Panc1 (cell line): Measurements from ENCODE around the gene SLCO2A1. TPM values are rescaled to one million over a fixed set of nuclear protein-coding genes. Genes with fewer than 3 reads are reported as not detected.

Experiments used
- ATAC-seq: fragments of 200-7000 bp; cut with Tn5 transposase; 2 replicates; pipeline ENCODE4 v1.9.1; 2020; ENCODE audit warnings: mild to moderate bottlenecking, moderate library complexity
- BruUV-seq: library from RNA; stranded (reverse); fragments of 400-500 nt; replicated peaks from 2 replicates; lab custom pipeline; 2021; lab: Mats Ljungman, UMichigan
- CTCF ChIA-PET: fragments of 300-600 bp; sonication (Branson Sonifier 250); formaldehyde crosslinking; loops from one replicate; lab custom pipeline; 2022; ENCODE audit warnings: antibody characterized with exemption; lab: Charles Lee
- POLR2A ChIA-PET: fragments of 300-600 bp; sonication (Branson Sonifier 250); formaldehyde crosslinking; loops from one replicate; lab custom pipeline; 2022; ENCODE audit warnings: antibody characterized with exemption; lab: Charles Lee
- DNase-seq: peaks from one replicate; pipeline ENCODE4 v3.0.0-alpha.2; 2010; ENCODE audit warnings: low read depth, low spot score
- H3K27ac ChIP-seq: 2 replicates; pipeline ENCODE4 v1.5.1; 2011; ENCODE audit warnings: mild to moderate bottlenecking, low read length, inconsistent platforms
- H3K27me3 ChIP-seq: fragments of 200-500 bp; sonication (Bioruptor generic); 2 replicates; pipeline ENCODE4 v1.6.0; 2014; ENCODE audit warnings: low read length, inconsistent platforms; ENCODE audit not compliant: control insufficient read depth, insufficient read depth
- H3K36me3 ChIP-seq: fragments of 200-500 bp; sonication (Bioruptor generic); 2 replicates; pipeline ENCODE4 v1.5.1; 2014; ENCODE audit warnings: inconsistent platforms, mild to moderate bottlenecking, low read length, moderate library complexity; ENCODE audit not compliant: control insufficient read depth, insufficient read depth
- H3K4me1 ChIP-seq: 2 replicates; pipeline ENCODE4 v1.5.1; 2011; ENCODE audit warnings: inconsistent platforms, mild to moderate bottlenecking, low read length, moderate library complexity; ENCODE audit not compliant: control insufficient read depth, insufficient read depth
- H3K4me3 ChIP-seq, 2 experiments: 2 replicates each; pipeline ENCODE4 v1.5.1; 2011 to 2012; ENCODE audit warnings: low read depth in 2 of 2, low read length in 2 of 2, mild to moderate bottlenecking in 2 of 2, inconsistent platforms in 1 of 2, moderate library complexity in 1 of 2
- H3K9me3 ChIP-seq: fragments of 200-500 bp; sonication (Bioruptor generic); 2 replicates; pipeline ENCODE4 v1.5.1; 2014; ENCODE audit warnings: low read depth, mild to moderate bottlenecking, inconsistent platforms, low read length, moderate library complexity; ENCODE audit not compliant: control insufficient read depth, insufficient read depth
- POLR2AphosphoS5 ChIP-seq: IDR thresholded peaks from 2 replicates; pipeline ENCODE4 v1.6.1; 2012; ENCODE audit warnings: mild to moderate bottlenecking, low read depth, low read length, moderate library complexity
- REST ChIP-seq, 2 experiments: IDR thresholded peaks; 2 replicates each; pipeline ENCODE4 v1.6.1; 2011 to 2012; ENCODE audit warnings: low read depth in 2 of 2, control low read depth in 1 of 2, low read length in 1 of 2, mild to moderate bottlenecking in 1 of 2, moderate library complexity in 1 of 2; ENCODE audit not compliant: insufficient read depth in 1 of 2
- SIN3A ChIP-seq: IDR thresholded peaks from 2 replicates; pipeline ENCODE4 v1.6.1; 2012; ENCODE audit warnings: low read depth, mild to moderate bottlenecking, low read length, moderate library complexity, borderline replicate concordance; ENCODE audit not compliant: insufficient read depth
- TCF7L2 ChIP-seq: IDR thresholded peaks from 2 replicates; pipeline ENCODE4 v1.6.1; 2011; ENCODE audit warnings: mild to moderate bottlenecking, low read depth, low read length, inconsistent platforms
- in situ Hi-C: cut with HindIII; loops from 2 replicates; pipeline ENCODE4 v1.10.0; 2016; ENCODE audit warnings: low sequenced_read_pairs, low pct_unique_long_range_greater_than_20kb
- intact Hi-C: fragments of 100-400 bp; cut with micrococcal nuclease; formaldehyde crosslinking; loops from one replicate; pipeline ENCODE4 v1.10.0; 2022; ENCODE audit not compliant: unreplicated experiment
- total RNA-seq: library from RNA; stranded (reverse); gene quantifications from one replicate; pipeline ENCODE4 v1.2.1, GENCODE V29; 2021; ENCODE audit not compliant: unreplicated experiment
- TF ChIP-seq, protein P1 (sequence below): fragments of 450-650 bp; IDR thresholded peaks from 2 replicates; pipeline ENCODE4 v1.5.1; 2017; ENCODE audit warnings: mild to moderate bottlenecking

SLCO2A1 gene
- total RNA-seq, 1 experiment from 2014 or later = 0.62 TPM

DNA sequence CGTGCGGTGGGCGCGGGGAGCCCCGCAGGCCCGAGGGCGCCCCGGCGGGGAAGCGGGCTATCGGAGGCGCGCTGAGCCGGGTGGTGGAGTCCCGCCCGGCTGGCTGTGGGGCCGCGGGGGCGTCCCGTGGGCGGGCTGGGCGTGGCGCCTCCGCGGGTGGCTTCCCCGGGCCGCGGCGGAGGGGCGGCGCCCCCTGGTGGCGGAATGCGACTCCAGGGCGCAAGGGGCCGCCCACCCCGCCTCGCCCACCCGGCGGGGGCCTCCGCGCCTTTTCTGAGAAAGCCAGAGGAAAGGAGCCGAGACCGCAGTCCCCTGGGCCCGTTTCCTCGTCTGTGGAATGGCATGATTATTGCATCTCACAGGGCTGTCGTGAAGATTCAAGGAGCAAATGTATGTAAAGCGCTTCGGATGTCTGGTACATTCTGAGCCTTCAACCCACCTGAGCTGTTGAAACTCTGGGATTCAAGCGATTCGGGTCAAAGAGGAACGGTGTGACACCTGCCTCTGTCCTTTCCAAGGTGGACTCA lies 102.1 kb downstream of the SLCO2A1 start:
- TF ChIP-seq SIN3A = no peak
- TF ChIP-seq, protein P1, sequence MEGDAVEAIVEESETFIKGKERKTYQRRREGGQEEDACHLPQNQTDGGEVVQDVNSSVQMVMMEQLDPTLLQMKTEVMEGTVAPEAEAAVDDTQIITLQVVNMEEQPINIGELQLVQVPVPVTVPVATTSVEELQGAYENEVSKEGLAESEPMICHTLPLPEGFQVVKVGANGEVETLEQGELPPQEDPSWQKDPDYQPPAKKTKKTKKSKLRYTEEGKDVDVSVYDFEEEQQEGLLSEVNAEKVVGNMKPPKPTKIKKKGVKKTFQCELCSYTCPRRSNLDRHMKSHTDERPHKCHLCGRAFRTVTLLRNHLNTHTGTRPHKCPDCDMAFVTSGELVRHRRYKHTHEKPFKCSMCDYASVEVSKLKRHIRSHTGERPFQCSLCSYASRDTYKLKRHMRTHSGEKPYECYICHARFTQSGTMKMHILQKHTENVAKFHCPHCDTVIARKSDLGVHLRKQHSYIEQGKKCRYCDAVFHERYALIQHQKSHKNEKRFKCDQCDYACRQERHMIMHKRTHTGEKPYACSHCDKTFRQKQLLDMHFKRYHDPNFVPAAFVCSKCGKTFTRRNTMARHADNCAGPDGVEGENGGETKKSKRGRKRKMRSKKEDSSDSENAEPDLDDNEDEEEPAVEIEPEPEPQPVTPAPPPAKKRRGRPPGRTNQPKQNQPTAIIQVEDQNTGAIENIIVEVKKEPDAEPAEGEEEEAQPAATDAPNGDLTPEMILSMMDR = peak; percentile 99
- BruUV-seq = no TSS peak
- H3K4me3 ChIP-seq = peak overlapping the region; percentile 32 to 48
- H3K9me3 ChIP-seq = no peaks in the 10 kb centered on the region
- DNase-seq (no peak), ATAC-seq (peak; percentile 74)
- H3K4me1 ChIP-seq = no peaks in the 10 kb centered on the region
- H3K27ac ChIP-seq = no peak overlapping the region
- in situ Hi-C loops = no loop called here
- H3K36me3 ChIP-seq = no peaks in the 10 kb centered on the region
- H3K27me3 ChIP-seq = no peaks in the 10 kb centered on the region
- ChIA-PET CTCF (interaction anchor here (0.6 kb wide), 1 partner anchor 38 kb away, joined by 5 read pairs; no protein-coding TSS in a partner anchor), POLR2A (no interaction called here)
- intact Hi-C loops = loop anchor here (2.0 to 10.0 kb wide), 3 partner anchors 109 to 1193 kb away; partner anchors contain the start of gene TOPBP1

DNA sequence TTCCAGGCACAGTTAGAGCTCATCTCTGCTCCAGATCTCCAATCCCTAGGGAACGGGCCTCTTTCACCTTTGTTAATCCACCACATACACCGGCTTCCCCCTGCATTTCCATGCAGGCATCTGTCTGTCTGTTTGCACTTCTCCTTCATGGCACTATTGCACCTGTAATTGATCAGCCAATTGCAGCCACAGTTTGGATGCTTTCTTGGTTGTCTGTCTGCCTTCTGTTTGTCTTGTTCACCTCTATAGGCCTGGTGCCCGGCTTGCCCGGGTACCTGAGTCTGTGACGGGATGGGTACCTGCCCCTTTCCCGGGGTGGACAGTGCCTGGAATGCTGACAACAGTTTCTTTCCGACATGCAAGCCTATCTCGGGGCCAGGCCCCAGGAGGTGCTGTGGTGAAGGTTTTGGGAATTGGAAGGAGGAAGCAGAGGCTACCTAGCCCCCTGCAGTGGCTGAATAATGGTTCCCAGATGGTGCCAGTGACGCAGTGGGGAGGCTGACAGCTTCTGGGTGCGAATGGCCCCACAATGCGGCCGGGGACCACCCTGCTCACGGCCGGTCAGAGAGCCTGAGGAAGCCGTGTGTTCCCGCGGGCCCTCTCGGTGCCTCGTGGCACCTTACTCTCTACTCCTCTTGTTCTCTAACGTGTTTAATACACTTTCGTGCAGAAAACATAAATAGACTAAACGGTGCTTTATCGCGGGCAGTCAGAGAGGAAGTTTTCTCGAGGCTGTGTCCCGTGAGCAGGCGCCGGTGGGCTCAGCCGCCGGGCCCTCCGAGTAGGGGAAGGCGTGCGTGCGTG lies 102.8 kb downstream of the SLCO2A1 start:
- Histone ChIP-seq H3K27ac (no peak overlapping the region), H3K9me3 (no peaks in the 10 kb centered on the region), H3K4me1 (no peaks in the 10 kb centered on the region), H3K27me3 (no peaks in the 10 kb centered on the region), H3K36me3 (no peaks in the 10 kb centered on the region), H3K4me3 (peak overlapping the region; percentile 32 to 34)
- POLR2A ChIA-PET = no interaction called here
- CTCF ChIA-PET = no interaction called here
- in situ Hi-C loops = no loop called here
- peak; percentile 33 for ATAC-seq
- TF ChIP-seq, protein P1 = no peak; the same call in 1 of the 2 replicates
- TF ChIP-seq TCF7L2 (no peak), REST (IDR thresholded peaks at IDR 0.05; ENCODE audit: insufficient read depth in 1 of 2, low read depth in 2 of 2, low read length in 1 of 2) (no peak), SIN3A (no peak), POLR2AphosphoS5 (no peak)
- no TSS peak for BruUV-seq
- no peak for DNase-seq
- intact Hi-C loops = loop anchor here (2.0 to 10.0 kb wide), 3 partner anchors 108 to 1192 kb away; partner anchors contain the start of gene TOPBP1
